GM18909 (cell line): ENCODE measurements around the gene GALNT12.
A peak's percentile ranks its signal among the peaks of the same experiment; 100 is the strongest.

Experiments
- ATAC-seq: cut with Tn5 transposase; IDR thresholded peaks from one replicate; pipeline ENCODE4 v1.9.1; 2021; ENCODE audit warnings: mild to moderate bottlenecking; ENCODE audit not compliant: unreplicated experiment, poor library complexity

The GALNT12 gene, protein sequence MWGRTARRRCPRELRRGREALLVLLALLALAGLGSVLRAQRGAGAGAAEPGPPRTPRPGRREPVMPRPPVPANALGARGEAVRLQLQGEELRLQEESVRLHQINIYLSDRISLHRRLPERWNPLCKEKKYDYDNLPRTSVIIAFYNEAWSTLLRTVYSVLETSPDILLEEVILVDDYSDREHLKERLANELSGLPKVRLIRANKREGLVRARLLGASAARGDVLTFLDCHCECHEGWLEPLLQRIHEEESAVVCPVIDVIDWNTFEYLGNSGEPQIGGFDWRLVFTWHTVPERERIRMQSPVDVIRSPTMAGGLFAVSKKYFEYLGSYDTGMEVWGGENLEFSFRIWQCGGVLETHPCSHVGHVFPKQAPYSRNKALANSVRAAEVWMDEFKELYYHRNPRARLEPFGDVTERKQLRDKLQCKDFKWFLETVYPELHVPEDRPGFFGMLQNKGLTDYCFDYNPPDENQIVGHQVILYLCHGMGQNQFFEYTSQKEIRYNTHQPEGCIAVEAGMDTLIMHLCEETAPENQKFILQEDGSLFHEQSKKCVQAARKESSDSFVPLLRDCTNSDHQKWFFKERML

DNA sequence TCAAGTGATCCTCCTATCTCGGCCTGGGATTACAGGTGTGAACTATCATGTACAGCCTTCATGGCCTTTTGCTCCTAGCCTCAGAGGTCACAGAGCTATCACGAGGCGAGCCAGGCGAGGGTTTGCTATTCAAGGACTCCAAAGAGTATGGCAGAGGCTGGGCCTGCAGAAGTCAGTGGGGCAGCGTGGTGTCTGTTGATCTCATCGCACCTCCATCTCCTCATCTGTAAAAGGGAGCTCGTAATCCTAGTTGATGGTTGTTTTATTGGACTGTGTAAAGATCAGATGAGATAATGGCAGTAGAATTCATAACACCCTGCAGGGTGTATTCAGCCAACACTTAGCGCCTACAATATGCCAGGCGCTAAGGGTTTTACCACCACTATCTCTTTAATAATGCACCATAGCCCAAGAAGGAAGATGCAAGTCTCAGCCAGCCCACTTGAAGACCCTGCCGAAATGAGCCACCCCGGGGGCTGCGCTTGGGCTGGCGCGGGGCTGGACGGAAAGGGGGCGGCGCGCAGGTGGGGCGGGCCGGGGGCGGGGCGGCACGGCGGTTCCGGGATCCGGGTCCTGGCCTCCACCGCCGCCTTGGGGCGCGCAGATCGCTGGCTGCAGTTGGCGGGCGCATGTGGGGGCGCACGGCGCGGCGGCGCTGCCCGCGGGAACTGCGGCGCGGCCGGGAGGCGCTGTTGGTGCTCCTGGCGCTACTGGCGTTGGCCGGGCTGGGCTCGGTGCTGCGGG lies at the start of gene GALNT12:
TSS of gene GALNT12 (plus strand) at position 601 of the 744 bp plus-strand sequence. CDS start at position 630, 29 bp downstream.
- ATAC-seq, result peak; percentile 53

DNA sequence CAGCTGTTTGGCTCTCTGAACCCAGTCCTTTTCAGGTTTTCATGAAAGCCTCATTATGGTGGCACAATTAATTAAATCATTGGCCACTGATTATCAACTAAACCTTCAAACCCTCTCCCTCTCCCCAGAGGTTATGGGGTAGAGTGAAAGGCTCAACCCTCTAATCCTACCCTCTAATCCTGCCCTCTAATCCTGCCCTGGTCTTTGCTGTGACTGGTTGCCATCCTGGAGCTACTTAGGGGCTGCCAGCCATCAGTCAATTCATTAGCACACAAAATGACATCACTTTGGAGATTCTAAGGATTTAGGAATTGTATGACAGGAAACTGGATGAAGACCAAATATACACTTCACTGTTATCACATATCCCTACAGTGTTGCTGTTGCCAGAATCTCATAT lies 47.2 kb upstream of the GALNT12 start:
- no peak for ATAC-seq

DNA sequence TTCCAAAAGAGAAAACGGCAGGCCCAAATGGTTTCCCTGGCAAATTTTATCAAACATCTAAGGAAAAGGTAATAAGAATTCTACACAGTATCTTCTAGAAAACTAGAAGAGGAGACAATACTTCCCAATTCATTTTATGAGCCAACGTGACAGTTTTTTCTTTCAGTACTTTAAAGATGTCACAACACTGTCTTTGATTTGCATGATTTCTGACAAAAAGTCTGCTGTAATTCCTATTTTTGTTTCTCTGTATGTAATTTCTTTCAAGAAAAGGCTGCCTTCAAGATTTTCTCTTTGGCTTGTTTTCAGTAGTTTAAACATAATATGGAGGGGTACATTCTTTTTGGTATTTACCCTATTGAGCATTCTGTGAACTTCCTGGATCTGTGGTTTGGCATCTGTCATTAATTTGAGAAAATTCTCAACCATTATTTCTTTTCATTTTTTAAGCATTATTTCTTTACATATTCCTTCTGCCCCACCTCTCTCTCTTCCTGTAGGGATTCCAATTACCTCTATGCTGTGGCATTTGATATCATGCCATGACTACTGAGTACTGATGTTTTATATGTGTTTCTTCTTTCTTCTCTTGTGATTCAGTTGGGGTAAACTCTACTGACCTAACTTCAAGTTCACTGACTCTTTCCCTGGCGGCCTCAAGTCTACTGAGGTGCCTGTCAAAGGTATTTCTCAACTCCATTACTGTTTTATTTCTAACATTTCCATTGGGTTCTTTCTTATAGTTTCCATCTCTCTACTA lies 43.3 kb upstream of the GALNT12 start:
- no peak for ATAC-seq

DNA sequence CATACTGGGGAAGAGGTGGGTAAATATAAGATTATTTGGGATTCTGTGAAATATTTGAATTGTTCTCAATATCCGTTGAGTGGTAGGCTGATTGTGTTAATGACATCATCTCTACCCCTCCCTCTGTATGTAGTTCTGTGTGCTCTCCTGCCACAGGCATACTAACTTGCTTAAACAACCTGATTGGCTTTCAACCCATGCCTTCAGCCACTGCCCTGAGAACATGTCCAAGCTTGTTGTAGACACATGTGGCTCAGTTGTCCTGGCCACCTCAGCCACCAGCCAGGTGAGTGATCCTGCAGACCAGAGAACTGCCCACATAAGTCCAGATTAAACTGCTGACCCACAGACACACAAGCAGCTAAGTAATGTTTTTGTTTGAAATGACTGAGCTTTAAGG lies 42.2 kb upstream of the GALNT12 start:
- ATAC-seq, result no peak

DNA sequence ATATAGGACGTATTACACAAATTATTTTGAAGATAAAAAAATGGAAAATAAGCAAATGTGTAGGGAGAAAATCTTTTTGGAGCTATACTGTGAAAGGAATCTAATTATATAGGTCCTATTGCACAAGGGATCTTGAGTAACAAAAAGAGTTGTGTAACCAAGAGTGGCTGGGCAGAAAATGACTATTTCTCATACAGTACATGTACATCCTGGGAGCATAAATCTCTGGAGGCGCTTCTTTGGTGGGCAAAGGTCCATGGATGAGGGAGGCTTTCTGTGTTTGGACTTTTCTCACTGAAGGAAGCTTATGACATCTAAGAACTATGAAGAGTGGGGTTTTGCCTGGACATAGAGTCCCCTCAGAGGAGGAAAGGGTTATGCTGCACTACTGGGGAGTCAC lies 40.9 kb upstream of the GALNT12 start:
- no peak for ATAC-seq

DNA sequence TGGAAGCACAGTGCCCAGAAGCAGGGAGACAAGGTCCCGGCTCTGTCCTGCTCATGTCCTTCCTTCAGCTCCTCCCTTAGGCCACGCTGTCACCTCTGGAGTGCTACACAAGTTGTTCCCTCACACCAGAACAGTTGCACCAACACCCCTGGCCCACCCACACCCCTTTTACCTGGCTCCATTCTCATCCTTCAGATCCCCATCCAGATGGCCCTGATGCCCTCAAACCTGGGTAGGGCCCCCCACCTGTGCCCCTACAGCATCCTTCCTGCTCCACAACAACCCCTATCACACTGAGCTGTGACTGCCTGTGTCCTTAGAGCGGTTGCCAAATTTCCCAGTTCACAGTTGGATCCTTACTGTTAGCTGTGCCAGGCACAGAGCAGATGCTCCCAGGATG lies 40.3 kb upstream of the GALNT12 start:
- no peak for ATAC-seq

DNA sequence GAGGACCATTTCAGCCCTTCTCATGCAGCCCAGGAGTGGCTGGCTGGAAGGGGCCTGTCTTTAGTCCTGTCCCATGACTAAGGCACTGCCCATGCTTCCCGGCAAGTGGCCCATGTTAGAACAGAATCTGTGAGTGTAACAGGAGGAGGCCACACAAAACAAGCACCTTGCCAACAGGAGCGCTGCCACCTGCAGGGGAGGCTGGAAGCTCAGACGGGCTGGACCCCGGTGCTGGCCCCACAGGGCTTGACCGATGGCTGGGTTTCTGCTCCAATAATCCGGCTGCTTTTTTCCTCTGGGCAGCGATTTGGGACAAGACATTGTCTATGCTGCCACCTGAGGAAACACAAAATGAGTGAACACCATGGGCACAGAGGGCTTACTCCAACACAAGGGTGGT lies 39.6 kb upstream of the GALNT12 start:
- ATAC-seq, result no peak

DNA sequence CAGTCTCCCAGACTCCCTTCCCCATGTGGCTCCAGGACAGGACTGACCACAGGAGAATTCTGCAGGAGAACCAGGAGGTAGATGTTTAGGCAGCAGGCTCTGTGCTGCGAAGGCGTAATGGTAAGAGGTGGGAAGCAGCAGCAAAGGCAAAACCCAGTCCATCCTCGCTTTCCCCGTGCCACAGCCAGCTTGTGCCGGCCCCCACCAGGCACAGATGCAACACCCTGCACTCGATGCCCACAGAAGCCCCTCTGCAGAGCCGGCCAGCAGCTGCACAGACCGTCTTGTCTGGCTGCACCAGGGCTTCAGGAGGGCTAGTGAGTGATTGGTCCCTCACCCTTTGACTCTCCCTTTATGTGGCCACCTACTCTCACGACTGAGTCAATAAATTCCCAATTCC lies 39.1 kb upstream of the GALNT12 start:
- ATAC-seq, result no peak

DNA sequence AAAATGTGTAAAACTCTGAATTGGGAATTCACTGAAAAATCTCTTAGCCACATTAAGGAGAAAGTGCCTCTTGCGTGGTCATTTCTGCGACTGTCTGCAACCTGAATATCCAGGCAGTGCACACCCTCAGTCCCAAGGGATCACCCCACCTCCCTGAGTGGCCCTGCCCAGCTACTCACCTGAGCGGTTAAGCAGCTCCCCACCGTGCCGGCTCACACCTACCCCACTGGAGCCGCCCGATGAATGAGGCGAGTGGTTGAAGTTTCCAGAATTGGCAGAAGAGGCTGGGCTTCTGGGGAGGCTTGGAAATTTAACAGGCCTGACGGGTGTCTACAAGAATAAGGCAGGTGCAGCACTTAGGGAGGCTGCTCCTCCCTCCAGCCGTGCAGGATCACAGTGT lies 36.8 kb upstream of the GALNT12 start:
- ATAC-seq, result no peak

DNA sequence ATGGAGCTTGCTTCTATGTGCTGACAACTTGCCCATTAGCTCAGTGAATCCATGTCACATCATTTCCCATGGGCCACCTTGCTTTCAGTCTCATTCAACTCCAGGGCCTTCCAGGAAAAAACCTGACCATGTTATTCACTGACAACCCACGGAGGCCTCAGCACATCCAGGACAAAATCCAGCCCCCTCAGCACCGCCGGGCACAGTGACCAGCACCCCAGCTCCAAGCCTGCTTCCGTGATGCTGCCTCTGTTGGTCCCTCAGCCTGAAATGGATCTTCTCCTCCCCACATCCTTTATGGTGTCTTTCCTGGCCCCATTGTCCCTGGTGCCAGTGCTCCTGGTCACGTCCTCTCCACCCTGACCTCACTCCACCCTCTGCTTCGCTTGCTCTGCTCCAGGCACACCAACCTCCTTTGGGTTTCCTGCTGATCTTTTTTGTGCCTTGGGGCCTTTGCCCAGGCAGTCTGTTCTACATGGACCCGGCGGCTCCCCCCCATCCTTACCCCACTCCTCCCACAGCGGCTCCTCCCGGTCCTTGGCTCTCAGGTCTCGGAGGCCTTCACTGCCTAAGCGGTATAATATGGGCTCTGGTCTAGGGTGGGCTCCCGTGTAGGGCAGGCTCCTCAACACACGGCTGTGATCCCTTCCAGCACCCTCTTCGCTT lies 36.1 kb upstream of the GALNT12 start:
- no peak for ATAC-seq

DNA sequence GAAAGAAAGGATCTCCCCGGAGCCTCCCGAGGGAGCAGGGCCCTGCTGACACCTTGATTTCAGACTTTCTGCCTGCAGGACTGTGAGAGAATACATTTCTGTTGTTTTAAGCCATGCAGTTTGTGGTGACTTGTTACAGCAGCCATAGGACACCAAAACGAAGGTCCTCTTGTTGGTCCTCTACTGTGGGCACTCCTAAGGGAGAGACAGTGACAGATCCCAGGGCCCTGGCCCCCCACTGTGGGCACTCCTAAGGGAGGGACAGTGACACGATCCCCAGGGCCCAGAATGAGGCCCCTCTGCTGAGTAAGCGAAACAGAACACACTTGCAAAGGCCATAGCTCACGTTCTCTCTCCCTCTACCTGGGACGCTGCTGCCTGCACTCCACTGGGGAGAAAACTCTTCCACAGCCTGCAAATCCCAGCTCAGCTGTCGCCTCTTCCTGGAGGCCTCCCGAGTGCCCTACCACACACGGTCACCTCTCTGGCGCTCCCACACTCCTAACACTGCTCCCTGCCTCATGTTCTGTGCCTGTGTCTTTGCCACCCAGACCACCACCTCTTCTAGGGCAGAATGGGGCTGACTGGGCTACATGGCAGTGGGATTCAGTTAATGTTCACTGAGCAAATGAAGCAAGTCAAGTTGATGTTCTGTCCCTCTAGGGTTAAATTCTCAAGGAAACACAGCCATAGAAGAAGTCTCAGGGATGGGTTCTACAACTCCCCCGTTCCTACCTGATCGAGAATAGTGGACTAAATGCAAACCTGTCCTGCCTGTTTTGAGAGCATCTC lies 34.9 kb upstream of the GALNT12 start:
- no peak for ATAC-seq

DNA sequence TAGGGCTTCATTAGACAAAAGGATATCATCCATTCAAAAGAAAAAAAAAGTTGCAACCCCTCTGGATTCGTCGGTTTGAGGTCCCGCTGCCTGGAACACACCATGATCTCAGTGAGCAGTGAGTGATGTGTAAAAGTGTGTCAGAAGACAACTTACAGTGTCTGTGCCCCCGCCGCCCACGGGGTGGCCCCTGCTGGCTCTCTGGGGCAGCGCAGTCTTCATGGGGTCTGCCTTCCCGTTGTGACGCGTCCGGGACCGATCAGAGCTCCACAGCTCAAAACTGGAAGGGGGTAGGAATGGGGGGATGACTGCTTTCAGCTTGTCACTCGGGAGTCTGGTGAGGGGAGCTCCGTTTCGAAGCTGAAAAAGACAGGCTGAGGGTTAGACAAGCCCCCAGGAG lies 33.7 kb upstream of the GALNT12 start:
- no peak for ATAC-seq

DNA sequence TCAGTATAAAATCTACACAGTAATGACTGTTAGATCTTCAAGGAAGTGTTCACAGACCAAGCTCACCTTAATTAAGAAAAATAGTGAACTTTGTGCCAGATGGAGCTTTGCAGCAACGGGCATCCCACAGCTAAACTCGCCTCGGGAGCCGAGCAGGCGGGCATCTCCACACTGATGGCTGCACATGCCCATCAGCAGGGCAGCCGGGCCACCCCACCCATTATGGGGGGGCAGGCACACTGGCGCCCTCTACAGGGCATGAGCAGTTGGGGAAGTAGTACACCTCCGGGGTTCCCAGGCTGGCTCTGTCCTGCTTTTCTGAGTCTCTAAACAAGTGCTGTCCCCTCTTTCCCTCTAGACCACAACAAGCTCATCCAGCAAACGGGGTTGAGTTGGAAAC lies 32.7 kb upstream of the GALNT12 start:
- ATAC-seq, result no peak

DNA sequence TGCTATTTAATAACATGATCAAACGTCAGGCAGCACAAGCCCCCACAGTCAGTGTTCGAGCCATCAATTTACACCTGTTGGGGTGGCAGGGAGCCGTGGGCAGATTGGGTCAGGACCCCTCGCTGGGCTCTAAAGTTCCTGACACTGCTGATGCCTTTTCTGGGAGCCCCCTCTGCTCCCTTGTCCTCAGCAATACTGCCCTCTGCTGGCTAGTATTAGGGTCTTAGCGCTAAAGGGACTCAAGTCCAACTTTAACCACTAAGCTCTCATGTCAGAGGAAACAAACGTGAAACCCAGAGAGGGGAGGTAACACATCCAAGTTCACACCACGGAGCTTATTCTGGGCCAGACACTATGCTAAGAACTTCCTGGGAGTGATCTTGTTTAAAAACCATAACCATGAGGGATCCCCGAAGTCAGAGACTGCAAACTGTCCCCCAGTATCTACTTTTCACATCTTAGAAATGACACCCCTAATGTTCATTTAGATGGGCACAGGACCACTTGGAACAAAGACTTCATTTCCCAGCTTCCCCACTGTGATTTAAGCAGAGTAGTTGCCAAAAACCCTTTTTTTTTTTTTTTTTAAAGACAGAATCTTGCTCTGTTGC lies 31.5 kb upstream of the GALNT12 start:
- no peak for ATAC-seq

DNA sequence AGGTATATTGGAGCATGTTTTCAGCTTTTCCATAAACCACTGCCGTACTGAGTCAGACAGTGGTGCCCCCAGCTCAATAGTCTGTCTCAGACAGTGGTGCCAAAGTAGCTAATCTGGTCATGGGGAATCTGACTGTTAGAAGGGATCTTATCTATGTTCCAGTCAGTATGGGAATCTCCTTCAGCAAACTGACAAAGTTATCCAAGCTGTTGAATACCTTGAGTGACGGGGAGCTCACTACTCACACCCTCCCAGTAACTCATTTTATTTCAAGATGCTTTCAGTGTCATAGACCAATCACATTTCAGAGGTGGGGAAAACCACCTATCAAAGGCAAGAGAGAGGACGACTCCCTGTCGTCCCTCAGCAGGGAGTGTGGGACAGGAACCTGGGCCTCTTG lies 29.9 kb upstream of the GALNT12 start:
- ATAC-seq, result no peak

DNA sequence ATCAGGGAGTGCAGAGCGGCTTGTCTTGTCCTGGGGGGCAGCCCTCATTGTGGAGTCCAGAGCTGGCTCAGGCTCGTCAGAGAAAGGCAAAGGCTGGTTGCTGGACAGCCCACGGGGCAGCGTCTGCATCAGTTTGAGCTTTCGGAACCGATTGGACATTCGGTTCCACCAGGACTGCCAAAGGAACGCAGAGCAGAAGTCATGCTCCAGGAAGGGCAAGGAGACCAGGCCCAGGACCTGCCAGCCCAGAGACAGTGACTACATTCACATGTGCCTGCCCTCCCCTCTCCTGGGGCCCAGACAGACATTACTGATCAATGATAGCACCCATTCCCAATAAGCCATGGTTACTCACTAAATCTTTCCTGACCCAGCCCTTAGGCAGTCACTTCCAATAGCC lies 29.2 kb upstream of the GALNT12 start:
- no peak for ATAC-seq

DNA sequence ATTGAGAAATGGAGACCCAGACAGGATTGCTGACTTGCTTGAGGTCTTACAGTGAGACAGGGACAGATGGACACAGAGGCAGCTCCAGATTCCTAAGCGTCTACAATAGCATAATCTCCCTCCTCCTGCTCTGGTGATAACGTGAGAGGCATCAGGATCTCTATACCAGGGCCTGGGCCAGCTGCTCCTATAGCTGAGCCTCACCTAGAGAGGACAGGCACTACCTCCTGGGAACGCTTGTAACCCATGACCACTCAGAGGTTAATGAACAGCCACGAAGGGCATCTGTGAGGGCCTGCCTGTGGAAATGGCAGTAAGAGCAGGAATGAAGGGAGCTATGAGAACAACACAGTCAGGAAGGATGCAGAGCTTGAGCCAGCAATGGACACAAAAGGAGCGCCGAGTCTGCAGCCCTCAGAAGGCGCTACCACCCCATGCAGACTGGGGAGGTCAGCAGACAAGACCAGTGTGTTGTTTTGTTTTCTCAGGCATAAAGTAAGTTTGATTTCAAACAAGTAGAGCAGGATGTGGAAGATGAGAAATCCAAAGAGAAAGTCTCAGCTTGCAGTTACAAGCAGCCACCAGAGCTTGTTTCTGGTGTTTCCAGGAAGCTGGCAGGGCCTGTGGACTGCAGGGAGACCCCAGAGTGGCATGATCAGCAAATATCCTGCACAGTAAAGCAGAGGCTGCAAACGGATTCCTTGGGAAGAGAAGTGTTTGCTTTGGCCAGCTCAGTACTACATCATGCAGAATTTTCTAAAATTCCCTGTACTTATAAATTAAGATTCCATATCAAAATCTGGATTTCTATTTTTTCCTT lies 28.5 kb upstream of the GALNT12 start:
- no peak for ATAC-seq

DNA sequence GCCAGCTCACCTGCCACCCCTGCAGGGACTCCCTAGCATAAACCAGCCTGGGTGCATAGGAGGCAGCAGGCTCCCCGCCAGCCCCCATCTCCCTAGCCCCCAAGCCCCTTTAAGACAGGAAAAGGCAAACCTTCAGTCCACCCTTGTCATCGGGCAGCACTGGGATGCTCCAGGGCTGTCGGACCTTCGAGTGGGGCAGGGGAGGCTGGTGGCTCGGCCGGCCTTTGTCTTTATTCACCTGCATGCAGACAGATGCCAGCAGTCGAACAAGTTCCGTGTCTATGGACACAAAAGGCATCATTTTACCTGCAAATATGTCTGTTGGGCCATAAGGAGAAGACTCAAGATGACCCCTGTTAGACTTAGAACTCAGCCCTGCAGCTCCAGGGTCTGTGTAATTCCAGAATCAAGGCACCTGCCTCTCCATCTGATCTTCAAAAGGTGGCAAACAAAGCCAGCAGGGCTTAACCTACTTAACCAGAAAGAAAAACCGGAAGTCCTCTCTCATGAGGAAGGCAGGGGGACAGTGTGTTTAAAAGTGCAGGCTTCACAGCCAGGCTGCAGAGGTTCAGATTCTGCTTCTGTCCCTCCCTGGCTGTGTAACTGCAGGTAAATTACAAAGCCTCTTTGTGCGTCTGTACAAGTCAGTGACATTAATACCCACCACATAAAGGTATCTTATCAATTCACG lies 27.3 kb upstream of the GALNT12 start:
- ATAC-seq, result no peak
